GM12878 (cell line): Measurements from ENCODE around the gene SHLD1. TPM values are rescaled to one million over a fixed set of nuclear protein-coding genes. Genes with fewer than 3 reads are reported as not detected.

Experiments
- ATAC-seq: fragments of 200-7000 bp; cut with Tn5 transposase; 3 replicates; pipeline ENCODE4 v1.9.1; 2020; ENCODE audit warnings: mild to moderate bottlenecking, moderate library complexity
- BruUV-seq: library from RNA; stranded (reverse); fragments of 400-500 nt; replicated peaks from 2 replicates; lab custom pipeline; 2021; lab: Mats Ljungman, UMichigan
- CTCF ChIA-PET: fragments of 300-600 bp; sonication (Branson Sonifier 250); formaldehyde crosslinking; extraction: SDS; loops from one replicate; lab custom pipeline; 2021; ENCODE audit warnings: inconsistent platforms; lab: Yijun Ruan, JAX
- POLR2A ChIA-PET: fragments of 350-600 bp; formaldehyde crosslinking; extraction: SDS; loops from one replicate; lab custom pipeline; 2021; ENCODE audit warnings: inconsistent platforms; lab: Charles Lee
- RAD21 ChIA-PET: fragments of 300-600 bp; sonication (Branson Sonifier 250); formaldehyde crosslinking; loops from one replicate; lab custom pipeline; 2023; ENCODE audit warnings: antibody characterized with exemption; ENCODE audit not compliant: unreplicated experiment; lab: Charles Lee
- SMC1A ChIA-PET: fragments of 300-600 bp; sonication (Branson Sonifier 250); formaldehyde crosslinking; loops from one replicate; lab custom pipeline; 2023; ENCODE audit not compliant: unreplicated experiment, uncharacterized antibody; lab: Charles Lee
- DNase-seq: peaks from one replicate; pipeline ENCODE4 v3.0.0-alpha.2; 2011; ENCODE audit warnings: low read depth, low spot score
- FAIRE-seq: peaks from 3 replicates; lab custom pipeline; 2011; peaks lifted over from hg19 to GRCh38; lab: Jason Lieb, UNC
- H2AFZ ChIP-seq: 2 replicates; pipeline ENCODE4 v1.6.0; 2011; ENCODE audit warnings: low read depth, low read length, control low read depth; ENCODE audit not compliant: control insufficient read depth
- H3K27ac ChIP-seq: 2 replicates; pipeline ENCODE4 v1.5.1; 2011; ENCODE audit warnings: control low read depth; ENCODE audit not compliant: control insufficient read depth, insufficient read depth
- H3K27me3 ChIP-seq, 2 experiments: replicated peaks in 1 of 2; 2 replicates each; pipeline versions ENCODE4 v1.6.0 to v1.6.1; 2011; ENCODE audit warnings: low read length in 1 of 2; ENCODE audit not compliant: control insufficient read depth in 2 of 2, insufficient read depth in 2 of 2
- H3K36me3 ChIP-seq, 2 experiments: 2 replicates each; pipeline ENCODE4 v1.5.1; 2011; ENCODE audit warnings: low read length in 1 of 2; ENCODE audit not compliant: control insufficient read depth in 2 of 2, insufficient read depth in 2 of 2
- H3K4me1 ChIP-seq: 2 replicates; pipeline ENCODE4 v1.6.1; 2011; ENCODE audit warnings: mild to moderate bottlenecking, low read length, moderate library complexity, mixed read lengths; ENCODE audit not compliant: control insufficient read depth, insufficient read depth
- H3K4me2 ChIP-seq: 2 replicates; pipeline ENCODE4 v1.6.0; 2011; ENCODE audit warnings: control low read depth; ENCODE audit not compliant: control insufficient read depth, insufficient read depth
- H3K4me3 ChIP-seq: fragments of 200-600 bp; sonication (generic); 2 replicates; pipeline ENCODE4 v1.5.1; 2016
- H3K79me2 ChIP-seq: 2 replicates; pipeline ENCODE4 v1.6.0; 2011; ENCODE audit warnings: low read length; ENCODE audit not compliant: control insufficient read depth, insufficient read depth
- H3K9ac ChIP-seq: 2 replicates; pipeline ENCODE4 v1.8.0; 2011; ENCODE audit warnings: low read length, control low read depth, mixed read lengths; ENCODE audit not compliant: control insufficient read depth, insufficient read depth
- H3K9me3 ChIP-seq: replicated peaks from 3 replicates; pipeline ENCODE4 v1.5.1; 2011; ENCODE audit warnings: mild to moderate bottlenecking, low read length; ENCODE audit not compliant: control insufficient read depth, insufficient read depth
- H4K20me1 ChIP-seq: 2 replicates; pipeline ENCODE4 v1.6.0; 2011; ENCODE audit not compliant: control insufficient read depth, insufficient read depth
- BMI1 ChIP-seq: fragments of 450-650 bp; IDR thresholded peaks from 2 replicates; pipeline ENCODE4 v1.6.1; 2016; ENCODE audit warnings: mild to moderate bottlenecking, moderate library complexity, borderline replicate concordance
- CBFB ChIP-seq: IDR thresholded peaks from 2 replicates; pipeline ENCODE4 v1.6.1; 2016; ENCODE audit warnings: antibody characterized with exemption, low read depth
- CBX5 ChIP-seq: sonication (generic); IDR thresholded peaks from 2 replicates; pipeline ENCODE4 v1.6.1; 2016; ENCODE audit warnings: low read depth, moderate library complexity, mild to moderate bottlenecking, inconsistent platforms
- CHD4 ChIP-seq: fragments of 200-600 bp; sonication (generic); IDR thresholded peaks from 2 replicates; pipeline ENCODE4 v1.6.1; 2016; ENCODE audit warnings: mild to moderate bottlenecking
- ESRRA ChIP-seq: IDR thresholded peaks from 2 replicates; pipeline ENCODE4 v1.6.1; 2012; ENCODE audit warnings: mild to moderate bottlenecking, low read length, improper control_type of control experiment
- FOXK2 ChIP-seq: fragments of 450-650 bp; IDR thresholded peaks from 2 replicates; pipeline ENCODE4 v1.6.1; 2017; ENCODE audit warnings: mild to moderate bottlenecking, moderate library complexity
- HDAC2 ChIP-seq: fragments of 200-600 bp; sonication (generic); IDR thresholded peaks from 2 replicates; pipeline ENCODE4 v1.6.1; 2017
- MYC ChIP-seq: IDR thresholded peaks from 2 replicates; pipeline ENCODE4 v1.6.1; 2011; ENCODE audit warnings: mild to moderate bottlenecking, low read length, moderate library complexity, inconsistent platforms; ENCODE audit not compliant: insufficient read depth, insufficient replicate concordance, insufficient read length, severe bottlenecking
- NBN ChIP-seq: fragments of 450-650 bp; IDR thresholded peaks from 2 replicates; pipeline ENCODE4 v1.6.1; 2016
- PAX5 ChIP-seq: IDR thresholded peaks from 2 replicates; pipeline ENCODE4 v1.6.1; 2011; ENCODE audit warnings: low read depth, low read length, borderline replicate concordance
- POLR2AphosphoS2 ChIP-seq: IDR thresholded peaks from 2 replicates; pipeline ENCODE4 v1.6.1; 2011; ENCODE audit warnings: low read depth, mild to moderate bottlenecking, low read length, improper control_type of control experiment, moderate library complexity
- WGBS: methylation state at CpG from one replicate; pipeline ENCODE4 v1.1.6; 2016; ENCODE audit warnings: low lambda C conversion rate; ENCODE audit not compliant: insufficient replicate concordance, insufficient coverage; ENCODE audit errors: missing lambda C conversion rate; 5-methylcytosine and 5-hydroxymethylcytosine counted together
- in situ Hi-C: fragments of 300-500 bp; cut with MboI; formaldehyde crosslinking; loops from 9 replicates; pipeline ENCODE4 v1.14.3; 2018; ENCODE audit warnings: mixed read lengths
- intact Hi-C: fragments of 100-400 bp; cut with micrococcal nuclease; formaldehyde crosslinking; loops from one replicate; pipeline ENCODE4 v1.14.2; 2022; ENCODE audit not compliant: unreplicated experiment
- polyA plus RNA-seq, 11 experiments: library from polyadenylated mRNA; depleted of rRNA in 4 of 11; unstranded in 6 of 11; stranded (reverse) in 5 of 11; fragments of >200 nt; fragmentation: Nextera tagmentation in 4 of 11; fragmentation: Illumina TruSeq in 1 of 11; extraction: Ambion mirVana in 4 of 11; extraction: Trizol in 1 of 11; gene quantifications; 1 replicate in 1 of 11; 2 replicates in 10 of 11; pipeline versions ENCODE4 v1.2.1 to v1.2.3, GENCODE V29; 2011 to 2016; ENCODE audit warnings: inconsistent platforms in 2 of 11, missing spikeins in 2 of 11, low read depth in 1 of 11
- total RNA-seq, 4 experiments: library from RNA; depleted of rRNA in 3 of 4; stranded (reverse); fragments of >200 nt in 3 of 4; fragmentation: Illumina TruSeq in 1 of 4; extraction: Trizol in 1 of 4; gene quantifications; 2 replicates each; pipeline versions ENCODE4 v1.2.1 to v1.2.3, GENCODE V29; 2013 to 2021
- TF ChIP-seq, protein P1 (sequence below): fragments of 150-350 bp; IDR thresholded peaks from 2 replicates; pipeline ENCODE4 v1.6.1; 2014; ENCODE audit warnings: mild to moderate bottlenecking, low read depth, low read length
- TF ChIP-seq, protein P2 (sequence below), 3 experiments: IDR thresholded peaks in 2 of 3; conservative IDR thresholded peaks in 1 of 3; 2 replicates each; pipeline ENCODE4 v1.5.1; 2011; ENCODE audit warnings: low read depth in 3 of 3, low read length in 3 of 3, mild to moderate bottlenecking in 3 of 3, control low read depth in 2 of 3, moderate library complexity in 2 of 3, inconsistent platforms in 1 of 3, mixed read lengths in 1 of 3; ENCODE audit not compliant: control insufficient read depth in 2 of 3, insufficient read depth in 1 of 3; ENCODE audit errors: extremely low read depth in 1 of 3

SHLD1 gene
- total and polyA plus RNA-seq, 10 of the 15 experiments (the other 5 are each of a cell fraction or from before 2014, with no cell fraction given): 10.8 to 70.9 (median 25.4) TPM

DNA sequence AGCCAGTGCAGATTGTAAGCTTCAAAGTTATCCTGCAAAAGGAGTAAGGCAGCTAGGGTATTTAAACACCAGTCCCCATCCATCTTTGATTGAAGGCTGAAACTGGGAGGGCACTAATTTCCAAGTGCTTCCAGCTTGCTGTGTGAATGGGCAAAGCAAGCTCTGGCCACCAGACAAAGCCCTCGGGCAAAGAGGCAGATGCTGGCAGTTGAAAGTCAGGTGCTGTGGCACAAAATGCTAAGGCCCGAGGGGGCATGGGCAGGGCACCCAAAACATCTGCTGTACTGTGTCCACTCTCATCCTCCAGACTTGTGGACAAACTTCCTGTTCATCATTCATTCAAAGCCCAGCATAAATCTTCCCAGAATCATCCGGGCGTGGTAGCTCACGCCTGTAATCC, 137.2 kb downstream of the SHLD1 start (continued):
- TF ChIP-seq, protein P1, sequence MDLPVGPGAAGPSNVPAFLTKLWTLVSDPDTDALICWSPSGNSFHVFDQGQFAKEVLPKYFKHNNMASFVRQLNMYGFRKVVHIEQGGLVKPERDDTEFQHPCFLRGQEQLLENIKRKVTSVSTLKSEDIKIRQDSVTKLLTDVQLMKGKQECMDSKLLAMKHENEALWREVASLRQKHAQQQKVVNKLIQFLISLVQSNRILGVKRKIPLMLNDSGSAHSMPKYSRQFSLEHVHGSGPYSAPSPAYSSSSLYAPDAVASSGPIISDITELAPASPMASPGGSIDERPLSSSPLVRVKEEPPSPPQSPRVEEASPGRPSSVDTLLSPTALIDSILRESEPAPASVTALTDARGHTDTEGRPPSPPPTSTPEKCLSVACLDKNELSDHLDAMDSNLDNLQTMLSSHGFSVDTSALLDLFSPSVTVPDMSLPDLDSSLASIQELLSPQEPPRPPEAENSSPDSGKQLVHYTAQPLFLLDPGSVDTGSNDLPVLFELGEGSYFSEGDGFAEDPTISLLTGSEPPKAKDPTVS: no peak

DNA sequence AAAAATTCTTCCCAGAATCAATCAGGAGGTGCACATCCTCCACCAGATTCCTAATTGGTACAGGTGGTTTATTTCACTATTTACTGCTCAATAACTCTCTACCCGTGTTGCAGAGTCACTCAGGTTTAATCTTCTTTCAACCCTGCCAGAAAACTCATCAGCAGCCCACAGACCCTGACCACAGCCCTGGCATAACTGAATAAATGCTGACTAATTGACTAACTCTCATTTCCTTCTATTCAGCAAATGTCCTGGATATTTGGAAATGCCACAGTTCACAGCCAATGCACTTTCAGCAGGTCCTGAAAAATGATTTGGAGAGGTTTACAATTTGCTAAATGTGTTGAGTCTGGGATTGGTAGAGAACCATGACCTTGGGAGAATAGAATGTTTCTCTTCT, 137.8 kb downstream of the SHLD1 start:
- RAD21 ChIA-PET: no interaction called here
- FAIRE-seq (no peak), DNase-seq (no peak), ATAC-seq (no peak)
- H3K27me3 ChIP-seq: peaks cover 2 to 3% of the 10 kb centered on the region in 2 experiments; a peak in 3 of 4 replicates
- H3K4me2 ChIP-seq: no peak overlapping the region
- SMC1A ChIA-PET: no interaction called here
- in situ Hi-C loops: no loop called here
- no peaks in the 10 kb centered on the region for H3K4me1 ChIP-seq
- H3K36me3 ChIP-seq: no peaks in the 10 kb centered on the region
- POLR2A ChIA-PET: interaction anchor here (0.7 kb wide), 1 partner anchor 48 kb away, joined by 3 read pairs; no protein-coding TSS in a partner anchor
- H3K27ac ChIP-seq: no peak overlapping the region
- H3K9me3 ChIP-seq: no peaks in the 10 kb centered on the region
- no TSS peak for BruUV-seq
- CTCF ChIA-PET: no interaction called here
- H3K9ac ChIP-seq: no peak overlapping the region
- TF ChIP-seq NBN (no peak), FOXK2 (no peak), CBFB (no peak), CBX5 (no peak), ESRRA (no peak), CHD4 (no peak), POLR2AphosphoS2 (no peak), MYC (no peak), BMI1 (no peak), HDAC2 (no peak), PAX5 (no peak)
- TF ChIP-seq, protein P2, sequence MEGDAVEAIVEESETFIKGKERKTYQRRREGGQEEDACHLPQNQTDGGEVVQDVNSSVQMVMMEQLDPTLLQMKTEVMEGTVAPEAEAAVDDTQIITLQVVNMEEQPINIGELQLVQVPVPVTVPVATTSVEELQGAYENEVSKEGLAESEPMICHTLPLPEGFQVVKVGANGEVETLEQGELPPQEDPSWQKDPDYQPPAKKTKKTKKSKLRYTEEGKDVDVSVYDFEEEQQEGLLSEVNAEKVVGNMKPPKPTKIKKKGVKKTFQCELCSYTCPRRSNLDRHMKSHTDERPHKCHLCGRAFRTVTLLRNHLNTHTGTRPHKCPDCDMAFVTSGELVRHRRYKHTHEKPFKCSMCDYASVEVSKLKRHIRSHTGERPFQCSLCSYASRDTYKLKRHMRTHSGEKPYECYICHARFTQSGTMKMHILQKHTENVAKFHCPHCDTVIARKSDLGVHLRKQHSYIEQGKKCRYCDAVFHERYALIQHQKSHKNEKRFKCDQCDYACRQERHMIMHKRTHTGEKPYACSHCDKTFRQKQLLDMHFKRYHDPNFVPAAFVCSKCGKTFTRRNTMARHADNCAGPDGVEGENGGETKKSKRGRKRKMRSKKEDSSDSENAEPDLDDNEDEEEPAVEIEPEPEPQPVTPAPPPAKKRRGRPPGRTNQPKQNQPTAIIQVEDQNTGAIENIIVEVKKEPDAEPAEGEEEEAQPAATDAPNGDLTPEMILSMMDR (IDR thresholded peaks at IDR 0.05 in 2 of 3, conservative IDR thresholded peaks at IDR 0.05 in 1 of 3; ENCODE audit: control insufficient read depth in 2 of 3, extremely low read depth in 1 of 3, insufficient read depth in 1 of 3, low read depth in 3 of 3, low read length in 3 of 3): no peak
- H3K79me2 ChIP-seq: no peaks in the 10 kb centered on the region
- no peaks in the 10 kb centered on the region for H4K20me1 ChIP-seq
- H3K4me3 ChIP-seq: no peak overlapping the region
- 0% methylated on average over 1 of the region's 1 CpG for WGBS
- H2AFZ ChIP-seq: no peak overlapping the region
- intact Hi-C loops: no loop called here
